Adrenal gland (tissue), 5 donors: ENCODE measurements around the gene SHISA3.

ENCODE experiments used
- POLR2A ChIP-seq, 2 donors: fragments of 450-650 bp; IDR thresholded peaks; one replicate each; pipeline ENCODE4 v1.6.1; 2017; ENCODE audit warnings: antibody characterized with exemption in 2 of 2, mild to moderate bottlenecking in 2 of 2, moderate library complexity in 1 of 2
- TF ChIP-seq, protein P1 (sequence below), 6 experiments: fragments of 450-650 bp in 4 of 6; fragments of 200-600 bp in 2 of 6; sonication (generic) in 1 of 6; IDR thresholded peaks; 1 replicate in 5 of 6; 2 replicates in 1 of 6; pipeline versions ENCODE4 v1.5.1 to v1.8.0; 2016 to 2021; ENCODE audit warnings: antibody characterized with exemption in 6 of 6, mild to moderate bottlenecking in 2 of 6, moderate library complexity in 1 of 6
- donor health status: DM: no; HTN: no; CAD: no.

DNA sequence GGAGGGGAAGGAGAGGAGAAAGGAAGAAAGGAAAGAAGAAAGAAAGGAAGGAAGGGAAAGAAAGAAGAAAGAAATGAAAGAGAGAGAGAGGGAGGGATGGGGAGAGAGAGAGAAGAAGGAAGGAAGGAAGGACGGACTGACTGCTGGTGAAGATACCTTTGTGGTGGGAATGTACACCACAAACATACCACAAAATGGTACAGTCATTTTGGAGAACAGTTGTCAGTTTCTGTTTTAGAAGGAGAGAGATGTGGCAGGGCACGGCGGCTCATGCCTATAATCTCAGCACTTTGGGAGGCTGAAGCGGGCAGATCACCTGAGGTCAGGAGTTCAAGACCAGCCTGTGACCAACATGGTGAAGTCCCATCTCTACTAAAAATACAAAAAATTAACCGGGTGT, 40.0 kb upstream of the SHISA3 start:
- TF ChIP-seq, protein P1, sequence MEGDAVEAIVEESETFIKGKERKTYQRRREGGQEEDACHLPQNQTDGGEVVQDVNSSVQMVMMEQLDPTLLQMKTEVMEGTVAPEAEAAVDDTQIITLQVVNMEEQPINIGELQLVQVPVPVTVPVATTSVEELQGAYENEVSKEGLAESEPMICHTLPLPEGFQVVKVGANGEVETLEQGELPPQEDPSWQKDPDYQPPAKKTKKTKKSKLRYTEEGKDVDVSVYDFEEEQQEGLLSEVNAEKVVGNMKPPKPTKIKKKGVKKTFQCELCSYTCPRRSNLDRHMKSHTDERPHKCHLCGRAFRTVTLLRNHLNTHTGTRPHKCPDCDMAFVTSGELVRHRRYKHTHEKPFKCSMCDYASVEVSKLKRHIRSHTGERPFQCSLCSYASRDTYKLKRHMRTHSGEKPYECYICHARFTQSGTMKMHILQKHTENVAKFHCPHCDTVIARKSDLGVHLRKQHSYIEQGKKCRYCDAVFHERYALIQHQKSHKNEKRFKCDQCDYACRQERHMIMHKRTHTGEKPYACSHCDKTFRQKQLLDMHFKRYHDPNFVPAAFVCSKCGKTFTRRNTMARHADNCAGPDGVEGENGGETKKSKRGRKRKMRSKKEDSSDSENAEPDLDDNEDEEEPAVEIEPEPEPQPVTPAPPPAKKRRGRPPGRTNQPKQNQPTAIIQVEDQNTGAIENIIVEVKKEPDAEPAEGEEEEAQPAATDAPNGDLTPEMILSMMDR (IDR thresholded peaks at IDR 0.05), result no peak
- TF ChIP-seq POLR2A (IDR thresholded peaks at IDR 0.05), result no peak
